OCI-LY7 (cell line): ENCODE measurements around the gene PCDHAC2. TPM values are rescaled to one million over a fixed set of nuclear protein-coding genes. Genes with fewer than 3 reads are reported as not detected.

Experiments
- BruUV-seq: library from RNA; stranded (reverse); fragments of 400-500 nt; replicated peaks from 2 replicates; lab custom pipeline; 2021; lab: Mats Ljungman, UMichigan
- CTCF ChIA-PET: fragments of 300-600 bp; sonication (Branson Sonifier 250); formaldehyde crosslinking; loops from one replicate; lab custom pipeline; 2022; ENCODE audit warnings: antibody characterized with exemption; ENCODE audit not compliant: unreplicated experiment; lab: Charles Lee
- POLR2A ChIA-PET: fragments of 300-600 bp; sonication (Branson Sonifier 250); formaldehyde crosslinking; loops from one replicate; lab custom pipeline; 2022; ENCODE audit warnings: antibody characterized with exemption; lab: Charles Lee
- DNase-seq: peaks from one replicate; pipeline ENCODE4 v3.0.0-alpha.2; 2015; ENCODE audit warnings: low spot score
- H2AFZ ChIP-seq: fragments of 200-600 bp; sonication (generic), shearing (Covaris generic); 2 replicates; pipeline ENCODE4 v1.6.1; 2014; ENCODE audit warnings: mild to moderate bottlenecking, antibody characterized with exemption, low read length, moderate library complexity
- H3K27ac ChIP-seq: fragments of 200-600 bp; sonication (generic); 2 replicates; pipeline ENCODE4 v1.5.1; 2014; ENCODE audit warnings: mixed run types, low read depth, mild to moderate bottlenecking, moderate library complexity, low read length, inconsistent platforms; ENCODE audit not compliant: poor library complexity, severe bottlenecking
- H3K36me3 ChIP-seq: fragments of 200-600 bp; sonication (generic); 2 replicates; pipeline ENCODE4 v1.6.1; 2014; ENCODE audit warnings: mild to moderate bottlenecking, antibody characterized with exemption, low read length, moderate library complexity, mixed read lengths; ENCODE audit not compliant: insufficient read depth
- H3K4me1 ChIP-seq: fragments of 200-600 bp; sonication (generic); 2 replicates; pipeline ENCODE4 v1.5.1; 2014; ENCODE audit warnings: mild to moderate bottlenecking, low read length; ENCODE audit not compliant: insufficient read depth, poor library complexity, severe bottlenecking
- H3K4me2 ChIP-seq: fragments of 200-600 bp; sonication (generic); 2 replicates; pipeline ENCODE4 v1.6.1; 2014; ENCODE audit warnings: mild to moderate bottlenecking, low read length
- H3K4me3 ChIP-seq: fragments of 200-600 bp; sonication (generic); 2 replicates; pipeline ENCODE4 v1.5.1; 2014; ENCODE audit warnings: mild to moderate bottlenecking, low read depth, low read length; ENCODE audit not compliant: poor library complexity, severe bottlenecking
- H3K79me2 ChIP-seq: fragments of 200-600 bp; sonication (generic); 2 replicates; pipeline ENCODE4 v1.6.1; 2016; ENCODE audit warnings: low read depth, mild to moderate bottlenecking, low read length, moderate library complexity, mixed read lengths; ENCODE audit not compliant: insufficient read depth
- H3K9me2 ChIP-seq: fragments of 200-600 bp; sonication (generic); 2 replicates; pipeline ENCODE4 v1.6.1; 2016; ENCODE audit warnings: mild to moderate bottlenecking, low read length, mixed read lengths; ENCODE audit not compliant: insufficient read depth
- H3K9me3 ChIP-seq: fragments of 200-600 bp; sonication (generic); 2 replicates; pipeline ENCODE4 v1.6.1; 2014; ENCODE audit warnings: mild to moderate bottlenecking, mixed run types, low read length, mixed read lengths
- H4K20me1 ChIP-seq: fragments of 200-600 bp; sonication (generic); 2 replicates; pipeline ENCODE4 v1.6.1; 2014; ENCODE audit warnings: mild to moderate bottlenecking, antibody characterized with exemption, low read length, moderate library complexity, mixed read lengths; ENCODE audit not compliant: insufficient read depth
- CTCF ChIP-seq: fragments of 200-600 bp; sonication (generic); conservative IDR thresholded peaks from 2 replicates; pipeline ENCODE4 v1.5.1; 2014; ENCODE audit warnings: mild to moderate bottlenecking, antibody characterized with exemption, low read length, moderate library complexity, mixed read lengths
- EZH2phosphoT487 ChIP-seq: fragments of 200-600 bp; sonication (generic); IDR thresholded peaks from 2 replicates; pipeline ENCODE4 v1.6.1; 2018; ENCODE audit warnings: low read depth, borderline replicate concordance, mild to moderate bottlenecking, mixed run types, antibody characterized with exemption, low read length, moderate library complexity, mixed read lengths
- intact Hi-C: fragments of 100-400 bp; cut with micrococcal nuclease; formaldehyde crosslinking; loops from one replicate; pipeline ENCODE4 v1.10.0; 2022; ENCODE audit not compliant: unreplicated experiment
- small RNA-seq: library from RNA; depleted of rRNA; stranded (forward); fragments of <200 nt; gene quantifications from one replicate; pipeline ENCODE3, GENCODE V24; 2014
- total RNA-seq, 2 experiments: library from RNA; depleted of rRNA in 1 of 2; stranded (reverse); fragments of >200 nt in 1 of 2; shearing (Covaris generic) in 1 of 2; gene quantifications; 2 replicates each; pipeline ENCODE4 v1.2.3, GENCODE V29; 2014 to 2022

Gene PCDHAC2
- total RNA-seq, 2 experiments from 2014 or later: not detected

GRCh38 chr5:141010047-141010793 is 43.9 kb downstream of the PCDHAC2 start:
- Histone ChIP-seq H3K79me2 (no peaks in the 10 kb centered on the region), H3K36me3 (no peaks in the 10 kb centered on the region), H4K20me1 (no peaks in the 10 kb centered on the region), H3K4me2 (no peak overlapping the region), H3K9me3 (no peaks in the 10 kb centered on the region), H3K27ac (no peak overlapping the region), H2AFZ (no peak overlapping the region), H3K9me2 (no peaks in the 10 kb centered on the region), H3K4me3 (no peak overlapping the region), H3K4me1 (no peaks in the 10 kb centered on the region)
- CTCF ChIA-PET: no interaction called here
- POLR2A ChIA-PET: no interaction called here
- no peak for DNase-seq
- no TSS peak for BruUV-seq
- no peak for TF ChIP-seq CTCF
- TF ChIP-seq EZH2phosphoT487: no peak
- intact Hi-C loops: no loop called here

DNA sequence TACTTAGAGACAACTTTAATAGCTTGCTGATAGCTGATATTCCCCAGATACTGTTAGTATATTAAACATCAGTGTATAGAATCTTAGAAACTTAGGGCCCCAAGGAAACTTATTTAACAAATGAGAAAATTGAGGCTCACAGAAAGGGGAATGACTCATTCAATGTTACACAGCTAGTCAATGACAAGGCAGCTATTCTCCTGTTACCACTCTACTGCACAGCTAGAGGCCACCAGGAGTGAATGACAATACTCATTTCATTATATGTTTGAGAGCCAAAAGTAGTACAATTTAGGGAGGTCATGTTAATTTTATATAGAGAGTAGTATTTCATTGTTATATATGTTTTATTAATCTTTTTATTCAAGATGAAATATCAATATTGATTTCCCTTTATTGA is 51.7 kb downstream of the PCDHAC2 start:
- H4K20me1 ChIP-seq: no peaks in the 10 kb centered on the region
- no peaks in the 10 kb centered on the region for H3K9me2 ChIP-seq
- no peak overlapping the region for H3K4me2 ChIP-seq
- no peaks in the 10 kb centered on the region for H3K9me3 ChIP-seq
- DNase-seq: no peak
- ChIA-PET CTCF (no interaction called here), POLR2A (interaction anchor here (0.6 to 1.0 kb wide), 3 partner anchors 15 to 1763 kb away, joined by 3 read pairs; no protein-coding TSS in a partner anchor)
- H3K4me1 ChIP-seq: no peaks in the 10 kb centered on the region
- no peak overlapping the region for H2AFZ ChIP-seq
- intact Hi-C loops: no loop called here
- TF ChIP-seq EZH2phosphoT487: no peak
- no peak for TF ChIP-seq CTCF
- BruUV-seq: no TSS peak
- no peaks in the 10 kb centered on the region for H3K36me3 ChIP-seq
- no peaks in the 10 kb centered on the region for H3K79me2 ChIP-seq
- H3K27ac ChIP-seq: no peak overlapping the region
- no peak overlapping the region for H3K4me3 ChIP-seq

Small RNA genes within 50 kb of the gene (small RNA-seq; reads per million reads assigned to genes)
- gene AC010223.1: not detected

Other genes with a start within 250 kb of the PCDHAC2 start
- not detected in 2 replicates for gene PCDHA1, start 180.3 kb upstream of the PCDHAC2 start, total RNA-seq (2014; rRNA removed; shearing (Covaris generic))
- not detected in 2 replicates for gene PCDHA1, start 180.3 kb upstream of the PCDHAC2 start, total RNA-seq (2022)
- not detected in 2 replicates for gene PCDHA2, start 171.6 kb upstream of the PCDHAC2 start, total RNA-seq (2014; rRNA removed; shearing (Covaris generic))
- not detected in 2 replicates for gene PCDHA2, start 171.6 kb upstream of the PCDHAC2 start, total RNA-seq (2022)
- not detected in 2 replicates for gene PCDHA3, start 165.4 kb upstream of the PCDHAC2 start, total RNA-seq (2014; rRNA removed; shearing (Covaris generic))
- not detected in 2 replicates for gene PCDHA3, start 165.4 kb upstream of the PCDHAC2 start, total RNA-seq (2022)
- gene PCDHA4, start 159.4 kb upstream of the PCDHAC2 start, total RNA-seq (2014; rRNA removed; shearing (Covaris generic)): not detected in 2 replicates
- not detected in 2 replicates for gene PCDHA4, start 159.4 kb upstream of the PCDHAC2 start, total RNA-seq (2022)
- gene PCDHA5, start 144.9 kb upstream of the PCDHAC2 start, total RNA-seq (2014; rRNA removed; shearing (Covaris generic)): not detected in 2 replicates
- gene PCDHA5, start 144.9 kb upstream of the PCDHAC2 start, total RNA-seq (2022): not detected in 2 replicates
- not detected in 2 replicates for gene PCDHA6, start 138.5 kb upstream of the PCDHAC2 start, total RNA-seq (2014; rRNA removed; shearing (Covaris generic))
- not detected in 2 replicates for gene PCDHA6, start 138.5 kb upstream of the PCDHAC2 start, total RNA-seq (2022)
- not detected in 2 replicates for gene PCDHA7, start 132.2 kb upstream of the PCDHAC2 start, total RNA-seq (2014; rRNA removed; shearing (Covaris generic))
- not detected in 2 replicates for gene PCDHA7, start 132.2 kb upstream of the PCDHAC2 start, total RNA-seq (2022)
- gene PCDHA8, start 125.3 kb upstream of the PCDHAC2 start, total RNA-seq (2014; rRNA removed; shearing (Covaris generic)): not detected in 2 replicates
- gene PCDHA8, start 125.3 kb upstream of the PCDHAC2 start, total RNA-seq (2022): not detected in 2 replicates
- not detected in 2 replicates for gene PCDHA9, start 118.1 kb upstream of the PCDHAC2 start, total RNA-seq (2014; rRNA removed; shearing (Covaris generic))
- not detected in 2 replicates for gene PCDHA9, start 118.1 kb upstream of the PCDHAC2 start, total RNA-seq (2022)
- not detected in 2 replicates for gene PCDHA10, start 110.6 kb upstream of the PCDHAC2 start, total RNA-seq (2014; rRNA removed; shearing (Covaris generic))
- gene PCDHA10, start 110.6 kb upstream of the PCDHAC2 start, total RNA-seq (2022): not detected in 2 replicates
- not detected in 2 replicates for gene PCDHA11, start 97.5 kb upstream of the PCDHAC2 start, total RNA-seq (2014; rRNA removed; shearing (Covaris generic))
- not detected in 2 replicates for gene PCDHA11, start 97.5 kb upstream of the PCDHAC2 start, total RNA-seq (2022)
- not detected in 2 replicates for gene PCDHA12, start 91.2 kb upstream of the PCDHAC2 start, total RNA-seq (2014; rRNA removed; shearing (Covaris generic))
- gene PCDHA12, start 91.2 kb upstream of the PCDHAC2 start, total RNA-seq (2022): not detected in 2 replicates
- not detected in 2 replicates for gene PCDHA13, start 84.4 kb upstream of the PCDHAC2 start, total RNA-seq (2014; rRNA removed; shearing (Covaris generic))
- gene PCDHA13, start 84.4 kb upstream of the PCDHAC2 start, total RNA-seq (2022): not detected in 2 replicates
- not detected in 2 replicates for gene PCDHAC1, start 40.2 kb upstream of the PCDHAC2 start, total RNA-seq (2014; rRNA removed; shearing (Covaris generic))
- gene PCDHAC1, start 40.2 kb upstream of the PCDHAC2 start, total RNA-seq (2022): not detected in 2 replicates
- not detected in 2 replicates for gene PCDHB1, start 84.9 kb downstream of the PCDHAC2 start, total RNA-seq (2014; rRNA removed; shearing (Covaris generic))
- gene PCDHB1, start 84.9 kb downstream of the PCDHAC2 start, total RNA-seq (2022): not detected in 2 replicates
- not detected in 2 replicates for gene PCDHB2, start 128.1 kb downstream of the PCDHAC2 start, total RNA-seq (2014; rRNA removed; shearing (Covaris generic))
- not detected in 2 replicates for gene PCDHB2, start 128.1 kb downstream of the PCDHAC2 start, total RNA-seq (2022)
- not detected in 2 replicates for gene PCDHB3, start 134.0 kb downstream of the PCDHAC2 start, total RNA-seq (2014; rRNA removed; shearing (Covaris generic))
- not detected in 2 replicates for gene PCDHB3, start 134.0 kb downstream of the PCDHAC2 start, total RNA-seq (2022)
- gene PCDHB4, start 155.3 kb downstream of the PCDHAC2 start, total RNA-seq (2014; rRNA removed; shearing (Covaris generic)): not detected in 2 replicates
- not detected in 2 replicates for gene PCDHB4, start 155.3 kb downstream of the PCDHAC2 start, total RNA-seq (2022)
- gene PCDHB5, start 168.7 kb downstream of the PCDHAC2 start, total RNA-seq (2014; rRNA removed; shearing (Covaris generic)): not detected in 2 replicates
- gene PCDHB5, start 168.7 kb downstream of the PCDHAC2 start, total RNA-seq (2022): not detected in 2 replicates
- not detected in 2 replicates for gene PCDHB6, start 183.6 kb downstream of the PCDHAC2 start, total RNA-seq (2014; rRNA removed; shearing (Covaris generic))
- gene PCDHB6, start 183.6 kb downstream of the PCDHAC2 start, total RNA-seq (2022): not detected in 2 replicates
- not detected in 2 replicates for gene PCDHB7, start 206.2 kb downstream of the PCDHAC2 start, total RNA-seq (2014; rRNA removed; shearing (Covaris generic))
- gene PCDHB7, start 206.2 kb downstream of the PCDHAC2 start, total RNA-seq (2022): not detected in 2 replicates
- gene PCDHB8, start 211.3 kb downstream of the PCDHAC2 start, total RNA-seq (2014; rRNA removed; shearing (Covaris generic)): 0.08 TPM in 1 of 2 replicates, not detected in the other
- gene PCDHB8, start 211.3 kb downstream of the PCDHAC2 start, total RNA-seq (2022): not detected in 2 replicates
- not detected in 2 replicates for gene PCDHB16, start 215.9 kb downstream of the PCDHAC2 start, total RNA-seq (2014; rRNA removed; shearing (Covaris generic))
- gene PCDHB16, start 215.9 kb downstream of the PCDHAC2 start, total RNA-seq (2022): not detected in 2 replicates
- gene PCDHB9, start 220.7 kb downstream of the PCDHAC2 start, total RNA-seq (2014; rRNA removed; shearing (Covaris generic)): 0.06 TPM in 1 of 2 replicates, not detected in the other
- 0.33 TPM in 1 of 2 replicates, not detected in the other for gene PCDHB9, start 220.7 kb downstream of the PCDHAC2 start, total RNA-seq (2022)
- gene PCDHB10, start 225.9 kb downstream of the PCDHAC2 start, total RNA-seq (2014; rRNA removed; shearing (Covaris generic)): 0.08 TPM in 1 of 2 replicates, not detected in the other
- gene PCDHB10, start 225.9 kb downstream of the PCDHAC2 start, total RNA-seq (2022): not detected in 2 replicates
- gene PCDHB11, start 233.2 kb downstream of the PCDHAC2 start, total RNA-seq (2014; rRNA removed; shearing (Covaris generic)): not detected in 2 replicates
- gene PCDHB11, start 233.2 kb downstream of the PCDHAC2 start, total RNA-seq (2022): not detected in 2 replicates
- gene PCDHB12, start 242.2 kb downstream of the PCDHAC2 start, total RNA-seq (2014; rRNA removed; shearing (Covaris generic)): not detected in 2 replicates
- not detected in 2 replicates for gene PCDHB12, start 242.2 kb downstream of the PCDHAC2 start, total RNA-seq (2022)
- 0.22 TPM in 1 of 2 replicates, not detected in the other for gene PCDHB13, start 247.4 kb downstream of the PCDHAC2 start, total RNA-seq (2014; rRNA removed; shearing (Covaris generic))
- not detected in 2 replicates for gene PCDHB13, start 247.4 kb downstream of the PCDHAC2 start, total RNA-seq (2022)